BE2C (cell line): ENCODE data around the gene TBC1D7.

ENCODE experiments used
- DNase-seq: peaks from one replicate; pipeline ENCODE4 v3.0.0-alpha.2; 2020
- H3K27me3 ChIP-seq: fragments of 250-450 bp; sonication (Bioruptor Pico); 2 replicates; pipeline ENCODE4 v1.5.1; 2020; ENCODE audit warnings: mild to moderate bottlenecking
- H3K36me3 ChIP-seq: fragments of 250-450 bp; sonication (Bioruptor Pico); 2 replicates; pipeline ENCODE4 v1.5.1; 2020; ENCODE audit warnings: mild to moderate bottlenecking
- H3K4me1 ChIP-seq: fragments of 250-450 bp; sonication (Bioruptor Pico); 2 replicates; pipeline ENCODE4 v1.5.1; 2020
- H3K4me3 ChIP-seq: 2 replicates; pipeline ENCODE4 v1.5.1; 2011; ENCODE audit warnings: low read depth, low read length
- H3K9me3 ChIP-seq: fragments of 250-450 bp; sonication (Bioruptor Pico); 2 replicates; pipeline ENCODE4 v1.5.1; 2020
- CTCF ChIP-seq: IDR thresholded peaks from 2 replicates; pipeline ENCODE4 v1.5.1; 2012; ENCODE audit warnings: mild to moderate bottlenecking, low read depth, low read length

Gene TBC1D7

GRCh38 chr6:13359287-13359686, 30.9 kb upstream of the TBC1D7 start:
- H3K27me3 ChIP-seq: no peaks in the 10 kb centered on the region
- DNase-seq: no peak
- TF ChIP-seq CTCF: no peak
- no peaks in the 10 kb centered on the region for H3K36me3 ChIP-seq
- H3K4me1 ChIP-seq: no peaks in the 10 kb centered on the region
- no peak overlapping the region for H3K4me3 ChIP-seq
- H3K9me3 ChIP-seq: no peaks in the 10 kb centered on the region

GRCh38 chr6:13358511-13358910, 30.2 kb upstream of the TBC1D7 start:
- DNase-seq: no peak
- no peaks in the 10 kb centered on the region for H3K9me3 ChIP-seq
- no peaks in the 10 kb centered on the region for H3K27me3 ChIP-seq
- H3K4me1 ChIP-seq: no peaks in the 10 kb centered on the region
- no peaks in the 10 kb centered on the region for H3K36me3 ChIP-seq
- no peak overlapping the region for H3K4me3 ChIP-seq
- no peak for TF ChIP-seq CTCF

- H3K27me3 ChIP-seq: no peaks in the 10 kb centered on the region
- no peak overlapping the region for H3K4me3 ChIP-seq
- no peaks in the 10 kb centered on the region for H3K4me1 ChIP-seq
- no peak for DNase-seq
- no peak for TF ChIP-seq CTCF
- no peaks in the 10 kb centered on the region for H3K9me3 ChIP-seq
- H3K36me3 ChIP-seq: no peaks in the 10 kb centered on the region
Observed at GRCh38 chr6:13357551-13358075, 29.3 kb upstream of the TBC1D7 start.

GRCh38 chr6:13355999-13356785, 27.9 kb upstream of the TBC1D7 start:
- H3K27me3 ChIP-seq: no peaks in the 10 kb centered on the region
- H3K4me3 ChIP-seq: no peak overlapping the region
- TF ChIP-seq CTCF: no peak
- no peaks in the 10 kb centered on the region for H3K36me3 ChIP-seq
- H3K9me3 ChIP-seq: no peaks in the 10 kb centered on the region
- DNase-seq: no peak
- H3K4me1 ChIP-seq: no peaks in the 10 kb centered on the region

- no peak for TF ChIP-seq CTCF
- Histone ChIP-seq H3K4me1 (no peaks in the 10 kb centered on the region), H3K27me3 (no peaks in the 10 kb centered on the region), H3K36me3 (no peaks in the 10 kb centered on the region), H3K9me3 (no peaks in the 10 kb centered on the region), H3K4me3 (no peak overlapping the region)
- DNase-seq: no peak
Observed at GRCh38 chr6:13355043-13355945, 27.0 kb upstream of the TBC1D7 start.
